B cell (primary cell): ENCODE measurements around the gene ILK. TPM values are rescaled to one million over a fixed set of nuclear protein-coding genes. Genes with fewer than 3 reads are reported as not detected.

Experiments
- ATAC-seq: fragments of 200-7000 bp; cut with Tn5 transposase; one replicate; pipeline ENCODE4 v1.10.0; 2021; ENCODE audit warnings: low read depth, mild to moderate bottlenecking, moderate number of reproducible peaks, moderate library complexity
- CTCF ChIA-PET: fragments of 350-600 bp; sonication (Branson Sonifier 250); formaldehyde crosslinking; loops from one replicate; lab custom pipeline; 2021; ENCODE audit warnings: antibody characterized with exemption, inconsistent platforms; lab: Charles Lee
- POLR2A ChIA-PET: fragments of 350-600 bp; sonication (Branson Sonifier 250); formaldehyde crosslinking; loops from one replicate; lab custom pipeline; 2021; ENCODE audit warnings: antibody characterized with exemption; lab: Charles Lee
- DNase-seq: peaks from one replicate; pipeline ENCODE4 v3.0.0; 2013
- H2AFZ ChIP-seq: 2 replicates; pipeline ENCODE4 v1.6.1; 2012; ENCODE audit warnings: mild to moderate bottlenecking, low read depth, low read length; ENCODE audit not compliant: insufficient read depth, poor library complexity, severe bottlenecking
- H3K27ac ChIP-seq, 2 donors: 1 replicate in 1 of 2; 2 replicates in 1 of 2; pipeline ENCODE4 v1.5.1; 2012 to 2013; ENCODE audit warnings: low read length in 2 of 2, mild to moderate bottlenecking in 2 of 2, moderate library complexity in 1 of 2
- H3K27me3 ChIP-seq, 4 experiments: fragments of 200-600 bp in 1 of 4; sonication (generic) in 1 of 4; replicated peaks in 1 of 4; 1 replicate in 2 of 4; 2 replicates in 2 of 4; pipeline versions ENCODE4 v1.6.1 to v1.7.0; 2013 to 2016; ENCODE audit warnings: low read length in 3 of 4, mild to moderate bottlenecking in 2 of 4, mixed read lengths in 1 of 4, moderate library complexity in 1 of 4; ENCODE audit not compliant: insufficient read depth in 4 of 4, control insufficient read depth in 3 of 4; ENCODE audit errors: control extremely low read depth in 1 of 4
- H3K36me3 ChIP-seq, 2 experiments: replicated peaks in 1 of 2; 1 replicate in 1 of 2; 2 replicates in 1 of 2; pipeline versions ENCODE4 v1.6.1 to v1.7.1; 2013; ENCODE audit warnings: low read length in 1 of 2; ENCODE audit not compliant: insufficient read depth in 2 of 2, control insufficient read depth in 1 of 2; ENCODE audit errors: control extremely low read depth in 1 of 2, extremely low read depth in 1 of 2
- H3K4me1 ChIP-seq, 2 donors: fragments of 200-600 bp in 1 of 2; sonication (generic) in 1 of 2; 1 replicate in 1 of 2; 2 replicates in 1 of 2; pipeline versions ENCODE4 v1.5.1 to v1.6.1; 2013 to 2017; ENCODE audit warnings: low read length in 2 of 2; ENCODE audit not compliant: control insufficient read depth in 2 of 2, insufficient read depth in 2 of 2
- H3K4me2 ChIP-seq: replicated peaks from 2 replicates; pipeline ENCODE3; 2012; ENCODE audit warnings: mild to moderate bottlenecking, low read depth, low read length; ENCODE audit not compliant: poor library complexity, severe bottlenecking
- H3K4me3 ChIP-seq, 5 experiments: fragments of 200-600 bp in 1 of 5; sonication (generic) in 1 of 5; 1 replicate in 3 of 5; 2 replicates in 2 of 5; pipeline versions ENCODE4 v1.5.1 to v1.7.0; 2011 to 2016; ENCODE audit warnings: low read length in 4 of 5, mild to moderate bottlenecking in 4 of 5, low read depth in 2 of 5, control low read depth in 1 of 5, moderate library complexity in 1 of 5; ENCODE audit not compliant: insufficient read depth in 1 of 5; ENCODE audit errors: control extremely low read depth in 1 of 5, extremely low read depth in 1 of 5
- H3K79me2 ChIP-seq: fragments of 200-600 bp; sonication (generic); one replicate; pipeline ENCODE4 v1.6.0; 2016; ENCODE audit warnings: low read length; ENCODE audit not compliant: control insufficient read depth, insufficient read depth
- H3K9ac ChIP-seq: fragments of 200-600 bp; sonication (generic); 2 replicates; pipeline ENCODE4 v1.6.1; 2017; ENCODE audit warnings: mild to moderate bottlenecking, low read length, moderate library complexity
- H3K9me3 ChIP-seq, 3 donors: one replicate each; pipeline versions ENCODE4 v1.6.1 to v1.7.1; 2013; ENCODE audit warnings: low read length in 2 of 3; ENCODE audit not compliant: control insufficient read depth in 2 of 3, insufficient read depth in 1 of 3; ENCODE audit errors: control extremely low read depth in 1 of 3
- H4K20me1 ChIP-seq: 2 replicates; pipeline ENCODE4 v1.6.0; 2012; ENCODE audit warnings: mild to moderate bottlenecking, low read length; ENCODE audit not compliant: insufficient read depth, control insufficient read depth, poor library complexity, severe bottlenecking
- H3K27ac Mint-ChIP-seq: one replicate; pipeline ENCODE4 v1.8.0; 2021; ENCODE audit warnings: mixed read lengths
- H3K27me3 Mint-ChIP-seq: one replicate; pipeline ENCODE4 v1.8.0; 2021; ENCODE audit warnings: mixed read lengths
- H3K4me1 Mint-ChIP-seq: one replicate; pipeline ENCODE4 v1.8.0; 2021; ENCODE audit warnings: mixed read lengths
- H3K4me3 Mint-ChIP-seq: one replicate; pipeline ENCODE4 v1.8.0; 2021; ENCODE audit warnings: mixed read lengths
- H3K9me3 Mint-ChIP-seq: one replicate; pipeline ENCODE4 v1.8.0; 2022; ENCODE audit warnings: mixed read lengths; ENCODE audit not compliant: insufficient read depth
- EZH2 ChIP-seq: IDR thresholded peaks from 2 replicates; pipeline ENCODE4 v1.6.1; 2012; ENCODE audit warnings: borderline replicate concordance, low read depth, mild to moderate bottlenecking, moderate library complexity, low read length; ENCODE audit not compliant: insufficient read depth, poor library complexity, severe bottlenecking
- WGBS: methylation state at CpG from one replicate; pipeline ENCODE4 v1.1.5; 2013; ENCODE audit warnings: missing lambda C conversion rate; ENCODE audit not compliant: insufficient coverage; 5-methylcytosine and 5-hydroxymethylcytosine counted together
- intact Hi-C: fragments of 100-400 bp; cut with micrococcal nuclease; formaldehyde crosslinking; loops from one replicate; pipeline ENCODE4 v1.10.0; 2022
- polyA plus RNA-seq: library from polyadenylated mRNA; depleted of rRNA; stranded (reverse); fragments of >200 nt; gene quantifications from 2 replicates; pipeline ENCODE4 v1.2.3, GENCODE V29; 2012
- total RNA-seq, 2 donors: library from RNA; stranded (reverse); fragments of 120-200 nt in 1 of 2; gene quantifications; 1 replicate in 1 of 2; 2 replicates in 1 of 2; pipeline versions ENCODE4 v1.2.3 to v1.2.4, GENCODE V29; 2013 to 2022
- TF ChIP-seq, protein P1 (sequence below): fragments of 200-600 bp; IDR thresholded peaks from one replicate; pipeline ENCODE4 v1.8.0; 2022; ENCODE audit warnings: antibody characterized with exemption, mild to moderate bottlenecking

Gene ILK
- total and polyA plus RNA-seq, 2 donors (not counting 1 experiment from before 2014, with no cell fraction given): 88.5 to 131 TPM

DNA sequence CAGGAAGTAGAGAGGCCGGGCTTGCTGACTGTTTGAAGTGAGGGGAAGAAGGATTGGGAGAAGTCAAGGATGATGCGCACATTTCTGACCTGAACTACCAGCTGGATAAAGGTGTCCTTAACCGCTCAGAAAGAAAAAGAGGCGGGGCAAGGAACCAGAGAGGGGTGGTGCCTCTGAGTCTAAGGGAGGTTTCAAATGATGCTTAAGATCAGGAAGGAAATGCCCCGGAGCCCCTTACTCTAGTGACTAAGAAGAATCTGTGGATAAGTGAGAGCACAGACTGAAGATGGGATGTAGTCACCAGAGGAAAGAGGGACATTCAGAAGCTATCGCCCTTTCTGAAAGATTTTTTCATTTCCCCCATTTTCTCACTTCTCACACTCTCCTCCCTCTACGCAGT, 39.4 kb downstream of the ILK start:
- H3K27ac Mint-ChIP-seq: no peak overlapping the region

DNA sequence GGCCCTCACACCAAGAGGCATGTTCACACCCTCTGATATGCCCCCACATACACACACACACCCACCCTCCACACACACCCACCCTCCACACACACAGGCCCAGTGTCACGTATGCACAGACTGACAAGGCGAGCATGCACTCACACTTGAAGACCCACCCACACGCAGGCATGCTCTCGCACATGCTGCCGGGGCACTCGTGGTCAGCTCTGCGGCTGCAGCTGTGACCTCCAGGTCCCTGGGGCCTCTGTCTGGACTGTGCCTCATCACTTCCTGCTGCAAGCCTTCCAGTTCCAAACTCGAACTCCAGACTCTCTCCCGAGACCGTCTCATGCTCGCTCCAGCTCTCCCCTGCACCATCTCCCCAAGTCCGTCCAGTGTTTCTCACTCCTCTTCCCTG, 42.5 kb downstream of the ILK start:
- TF ChIP-seq, protein P1, sequence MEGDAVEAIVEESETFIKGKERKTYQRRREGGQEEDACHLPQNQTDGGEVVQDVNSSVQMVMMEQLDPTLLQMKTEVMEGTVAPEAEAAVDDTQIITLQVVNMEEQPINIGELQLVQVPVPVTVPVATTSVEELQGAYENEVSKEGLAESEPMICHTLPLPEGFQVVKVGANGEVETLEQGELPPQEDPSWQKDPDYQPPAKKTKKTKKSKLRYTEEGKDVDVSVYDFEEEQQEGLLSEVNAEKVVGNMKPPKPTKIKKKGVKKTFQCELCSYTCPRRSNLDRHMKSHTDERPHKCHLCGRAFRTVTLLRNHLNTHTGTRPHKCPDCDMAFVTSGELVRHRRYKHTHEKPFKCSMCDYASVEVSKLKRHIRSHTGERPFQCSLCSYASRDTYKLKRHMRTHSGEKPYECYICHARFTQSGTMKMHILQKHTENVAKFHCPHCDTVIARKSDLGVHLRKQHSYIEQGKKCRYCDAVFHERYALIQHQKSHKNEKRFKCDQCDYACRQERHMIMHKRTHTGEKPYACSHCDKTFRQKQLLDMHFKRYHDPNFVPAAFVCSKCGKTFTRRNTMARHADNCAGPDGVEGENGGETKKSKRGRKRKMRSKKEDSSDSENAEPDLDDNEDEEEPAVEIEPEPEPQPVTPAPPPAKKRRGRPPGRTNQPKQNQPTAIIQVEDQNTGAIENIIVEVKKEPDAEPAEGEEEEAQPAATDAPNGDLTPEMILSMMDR: no peak
- TF ChIP-seq EZH2: no peak
- intact Hi-C loops: loop anchor here (2.0 to 5.0 kb wide), 2 partner anchors 27 to 36 kb away; partner anchors contain the start of genes MRPL17 and TPP1
- Histone ChIP-seq H4K20me1 (no peaks in the 10 kb centered on the region), H3K27me3 (no peaks in the 10 kb centered on the region), H2AFZ (peak overlapping the region; percentile 69), H3K9ac (peak overlapping the region; percentile 18), H3K4me3 (peak overlapping the region in 1 of 5 experiments; percentile 18), H3K36me3 (no peaks in the 10 kb centered on the region), H3K4me2 (peak overlapping the region; percentile 71), H3K9me3 (no peaks in the 10 kb centered on the region), H3K4me1 (peaks cover 44 to 52% of the 10 kb centered on the region in 2 donors), H3K79me2 (no peaks in the 10 kb centered on the region), H3K27ac (peak overlapping the region; percentile 63 to 78)
- POLR2A ChIA-PET: interaction anchor here (0.7 kb wide), 1 partner anchor 115 kb away, joined by 6 read pairs; no protein-coding TSS in a partner anchor
- 50% methylated on average over 12 of the region's 12 CpGs for WGBS
- Mint-ChIP-seq H3K27me3 (no peaks in the 10 kb centered on the region), H3K4me3 (no peak overlapping the region), H3K27ac (no peak overlapping the region), H3K4me1 (no peaks in the 10 kb centered on the region), H3K9me3 (no peaks in the 10 kb centered on the region)
- CTCF ChIA-PET: interaction anchor here (1.1 to 1.6 kb wide), 4 partner anchors 27 to 115 kb away, joined by 3 to 5 read pairs (median 4); partner anchors contain the start of genes TAF10 and TPP1
- ATAC-seq (no peak), DNase-seq (no peak)

More for the DNA sequence above, 39.4 kb downstream of the ILK start:
- H3K9ac ChIP-seq: no peak overlapping the region
- intact Hi-C loops: no loop called here
- Mint-ChIP-seq H3K27me3 (no peaks in the 10 kb centered on the region), H3K4me3 (no peak overlapping the region), H3K4me1 (no peaks in the 10 kb centered on the region), H3K9me3 (no peaks in the 10 kb centered on the region)
- WGBS: 70% methylated on average over 6 of the region's 7 CpGs
- H3K27me3 ChIP-seq: no peaks in the 10 kb centered on the region
- H3K9me3 ChIP-seq: no peaks in the 10 kb centered on the region
- no peak for ATAC-seq
- H3K4me1 ChIP-seq: peaks cover 38 to 44% of the 10 kb centered on the region in 2 donors
- H3K4me3 ChIP-seq: no peak overlapping the region
- H2AFZ ChIP-seq: no peak overlapping the region
- CTCF ChIA-PET: no interaction called here
- POLR2A ChIA-PET: no interaction called here
- no peak for TF ChIP-seq EZH2
- TF ChIP-seq, protein P1: no peak
- H3K27ac ChIP-seq: no peak overlapping the region
- H4K20me1 ChIP-seq: no peaks in the 10 kb centered on the region
- H3K36me3 ChIP-seq: no peaks in the 10 kb centered on the region
- DNase-seq: no peak
- no peak overlapping the region for H3K4me2 ChIP-seq
- H3K79me2 ChIP-seq: no peaks in the 10 kb centered on the region
